Thoracic aorta (tissue), 2 donors: Measurements from ENCODE around the gene KIF26B. TPM values are rescaled to one million over a fixed set of nuclear protein-coding genes. Genes with fewer than 3 reads are reported as not detected.
"Not testable (repeated sequence)": the region's sequence is repeated elsewhere in the genome, so short reads cannot be mapped to it uniquely, and the experiment has no call there.

Source experiments
- ATAC-seq: fragments of 150-250 bp; one replicate; pipeline ENCODE4 v1.8.0; 2017; ENCODE audit warnings: low read depth; ENCODE audit not compliant: insufficient number of reproducible peaks, low FRiP score
- DNase-seq: peaks from one replicate; pipeline ENCODE4 v3.0.0-alpha.2; 2020; ENCODE audit warnings: low spot score
- H3K27ac ChIP-seq, 2 donors: fragments of 200-600 bp; sonication (generic); 1 replicate in 1 of 2; 2 replicates in 1 of 2; pipeline ENCODE4 v1.5.1; 2016; ENCODE audit warnings: mild to moderate bottlenecking in 2 of 2, moderate library complexity in 2 of 2
- H3K27me3 ChIP-seq: fragments of 200-600 bp; sonication (generic); replicated peaks from 2 replicates; pipeline ENCODE4 v1.6.0; 2016; ENCODE audit warnings: mild to moderate bottlenecking; ENCODE audit not compliant: insufficient read depth
- H3K36me3 ChIP-seq: fragments of 200-600 bp; sonication (generic); one replicate; pipeline ENCODE4 v1.5.1; 2016
- H3K4me1 ChIP-seq, 2 donors: fragments of 200-600 bp; sonication (generic); 1 replicate in 1 of 2; 2 replicates in 1 of 2; pipeline versions ENCODE4 v1.5.1 to v1.6.0; 2016; ENCODE audit warnings: low read depth in 2 of 2, mild to moderate bottlenecking in 1 of 2; ENCODE audit not compliant: control insufficient read depth in 1 of 2
- H3K4me3 ChIP-seq: fragments of 200-600 bp; sonication (generic); 2 replicates; pipeline ENCODE4 v1.5.1; 2016; ENCODE audit warnings: mild to moderate bottlenecking
- H3K9me3 ChIP-seq: fragments of 200-600 bp; sonication (generic); 2 replicates; pipeline ENCODE4 v1.5.1; 2016
- total RNA-seq, 2 donors: library from RNA; depleted of rRNA; stranded (reverse); fragments of >200 nt; gene quantifications; one replicate each; pipeline versions ENCODE4 v1.1.0 to v1.2.3, GENCODE V29; 2016
- TF ChIP-seq, protein P1 (sequence below): fragments of 200-600 bp; sonication (generic); IDR thresholded peaks from one replicate; pipeline ENCODE4 v1.5.1; 2019; ENCODE audit warnings: antibody characterized with exemption

The KIF26B gene
- total RNA-seq, 2 donors from 2014 or later: 0.14 to 0.41 TPM

DNA sequence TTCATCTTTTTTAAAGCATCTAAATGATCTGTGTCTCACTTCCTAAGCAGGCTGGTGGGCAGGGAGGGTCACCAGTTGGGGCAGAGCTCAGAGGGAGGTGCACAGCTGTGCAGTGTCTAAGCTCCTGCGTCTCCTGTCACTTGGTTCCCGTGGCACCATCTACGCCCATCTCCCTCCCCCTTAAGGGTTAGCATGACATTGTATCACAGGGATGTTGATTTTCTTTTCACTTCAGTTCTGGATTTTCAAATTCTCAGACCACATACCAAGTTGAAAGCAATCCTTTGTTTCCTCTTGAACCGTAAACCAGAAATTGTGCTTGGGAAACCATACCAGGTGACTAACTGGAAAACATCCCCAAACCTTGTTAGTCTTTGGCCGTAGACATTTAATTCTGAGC is 187.0 kb downstream of the KIF26B start:
- Histone ChIP-seq H3K9me3 (no peaks in the 10 kb centered on the region), H3K27me3 (no peaks in the 10 kb centered on the region), H3K4me3 (no peak overlapping the region), H3K36me3 (no peaks in the 10 kb centered on the region), H3K27ac (no peak overlapping the region), H3K4me1 (no peaks in the 10 kb centered on the region)
- TF ChIP-seq, protein P1, sequence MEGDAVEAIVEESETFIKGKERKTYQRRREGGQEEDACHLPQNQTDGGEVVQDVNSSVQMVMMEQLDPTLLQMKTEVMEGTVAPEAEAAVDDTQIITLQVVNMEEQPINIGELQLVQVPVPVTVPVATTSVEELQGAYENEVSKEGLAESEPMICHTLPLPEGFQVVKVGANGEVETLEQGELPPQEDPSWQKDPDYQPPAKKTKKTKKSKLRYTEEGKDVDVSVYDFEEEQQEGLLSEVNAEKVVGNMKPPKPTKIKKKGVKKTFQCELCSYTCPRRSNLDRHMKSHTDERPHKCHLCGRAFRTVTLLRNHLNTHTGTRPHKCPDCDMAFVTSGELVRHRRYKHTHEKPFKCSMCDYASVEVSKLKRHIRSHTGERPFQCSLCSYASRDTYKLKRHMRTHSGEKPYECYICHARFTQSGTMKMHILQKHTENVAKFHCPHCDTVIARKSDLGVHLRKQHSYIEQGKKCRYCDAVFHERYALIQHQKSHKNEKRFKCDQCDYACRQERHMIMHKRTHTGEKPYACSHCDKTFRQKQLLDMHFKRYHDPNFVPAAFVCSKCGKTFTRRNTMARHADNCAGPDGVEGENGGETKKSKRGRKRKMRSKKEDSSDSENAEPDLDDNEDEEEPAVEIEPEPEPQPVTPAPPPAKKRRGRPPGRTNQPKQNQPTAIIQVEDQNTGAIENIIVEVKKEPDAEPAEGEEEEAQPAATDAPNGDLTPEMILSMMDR: no peak
- ATAC-seq (no peak), DNase-seq (no peak)

DNA sequence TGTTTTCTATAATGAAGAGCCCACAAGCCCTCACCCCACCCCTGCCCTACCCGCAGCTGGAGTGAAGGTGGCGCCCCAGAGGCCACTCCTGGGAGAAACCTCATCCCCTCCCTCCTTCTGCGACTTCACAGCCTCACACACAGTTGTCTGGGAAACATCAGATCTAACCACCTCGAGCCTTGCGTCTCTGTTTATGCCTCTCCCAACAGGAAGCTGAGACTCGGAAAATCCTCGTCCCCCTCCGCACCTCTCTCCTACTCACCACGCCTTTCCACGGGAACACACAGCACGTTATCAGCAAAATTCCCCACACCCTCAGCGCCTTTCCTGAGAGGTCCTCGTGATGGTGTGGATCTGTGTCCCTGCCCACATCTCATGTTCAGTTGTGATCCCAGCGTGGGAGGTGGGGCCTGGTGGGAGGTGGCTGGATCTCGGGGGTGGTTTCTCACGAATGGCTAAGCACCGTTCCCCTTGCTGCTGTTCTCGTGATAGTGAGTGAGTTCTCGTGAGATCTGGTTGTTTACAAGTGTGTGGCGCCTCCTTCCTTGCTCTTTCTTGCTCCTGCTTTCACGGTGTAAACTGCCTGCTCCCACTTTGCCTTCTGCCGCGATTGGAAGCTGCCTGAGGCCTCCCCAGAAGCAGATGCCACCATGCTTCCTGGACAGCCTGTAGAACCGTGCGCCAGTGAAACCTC is 190.6 kb downstream of the KIF26B start:
- no peak for ATAC-seq
- H3K4me3 ChIP-seq: no peak overlapping the region
- DNase-seq: no peak

DNA sequence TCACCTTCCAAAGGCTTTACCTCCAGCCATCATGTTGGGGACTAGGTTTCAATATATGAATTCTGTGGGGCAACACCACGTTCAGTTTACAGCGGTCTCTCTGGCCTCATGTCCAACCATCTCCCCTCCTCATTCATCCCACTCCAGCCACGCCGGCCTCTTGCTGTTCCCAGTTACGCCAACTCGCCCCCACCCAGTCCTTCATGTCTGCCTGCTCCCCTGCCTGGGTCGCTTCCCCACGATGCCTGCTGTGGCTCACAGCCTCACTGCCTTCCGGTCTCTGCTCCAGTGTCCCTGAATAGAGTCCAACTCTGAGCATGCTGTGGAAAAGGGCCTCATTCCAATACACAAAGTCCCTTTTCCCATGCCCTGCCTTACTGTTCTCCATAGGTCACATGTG is 193.8 kb downstream of the KIF26B start:
- Histone ChIP-seq H3K4me1 (no peaks in the 10 kb centered on the region), H3K27ac (no peak overlapping the region), H3K36me3 (no peaks in the 10 kb centered on the region), H3K9me3 (no peaks in the 10 kb centered on the region), H3K4me3 (no peak overlapping the region), H3K27me3 (no peaks in the 10 kb centered on the region)
- TF ChIP-seq, protein P1: no peak
- DNase-seq (no peak), ATAC-seq (no peak)

More for the DNA sequence above, 190.6 kb downstream of the KIF26B start:
- Histone ChIP-seq H3K9me3 (no peaks in the 10 kb centered on the region), H3K36me3 (no peaks in the 10 kb centered on the region), H3K27ac (no peak overlapping the region), H3K27me3 (no peaks in the 10 kb centered on the region), H3K4me1 (no peaks in the 10 kb centered on the region)
- TF ChIP-seq, protein P1: no peak

DNA sequence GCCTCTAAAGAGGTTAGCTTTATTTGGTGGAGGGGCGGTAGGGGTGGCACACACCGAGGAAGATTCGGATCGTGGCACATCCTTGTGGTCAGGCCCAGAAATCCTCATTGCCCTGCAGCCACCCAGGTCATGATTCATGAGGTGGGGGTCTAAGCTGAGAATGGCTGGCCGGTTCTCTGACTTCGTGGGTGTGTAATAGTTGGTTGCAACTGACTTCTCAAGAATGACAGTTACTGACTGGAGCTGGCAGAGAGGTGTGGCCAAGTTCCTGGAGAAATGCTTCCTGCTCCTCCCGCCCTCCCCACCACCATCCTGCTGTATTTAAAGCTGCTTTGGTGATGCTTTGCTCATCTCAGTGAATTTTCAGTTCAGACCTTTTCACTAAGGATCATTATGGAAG is 198.6 kb downstream of the KIF26B start:
- no peaks in the 10 kb centered on the region for H3K4me1 ChIP-seq
- no peak overlapping the region for H3K4me3 ChIP-seq
- ATAC-seq (no peak), DNase-seq (no peak)
- TF ChIP-seq, protein P1: no peak
- no peak overlapping the region for H3K27ac ChIP-seq
- no peaks in the 10 kb centered on the region for H3K36me3 ChIP-seq
- H3K9me3 ChIP-seq: no peaks in the 10 kb centered on the region
- H3K27me3 ChIP-seq: no peaks in the 10 kb centered on the region

DNA sequence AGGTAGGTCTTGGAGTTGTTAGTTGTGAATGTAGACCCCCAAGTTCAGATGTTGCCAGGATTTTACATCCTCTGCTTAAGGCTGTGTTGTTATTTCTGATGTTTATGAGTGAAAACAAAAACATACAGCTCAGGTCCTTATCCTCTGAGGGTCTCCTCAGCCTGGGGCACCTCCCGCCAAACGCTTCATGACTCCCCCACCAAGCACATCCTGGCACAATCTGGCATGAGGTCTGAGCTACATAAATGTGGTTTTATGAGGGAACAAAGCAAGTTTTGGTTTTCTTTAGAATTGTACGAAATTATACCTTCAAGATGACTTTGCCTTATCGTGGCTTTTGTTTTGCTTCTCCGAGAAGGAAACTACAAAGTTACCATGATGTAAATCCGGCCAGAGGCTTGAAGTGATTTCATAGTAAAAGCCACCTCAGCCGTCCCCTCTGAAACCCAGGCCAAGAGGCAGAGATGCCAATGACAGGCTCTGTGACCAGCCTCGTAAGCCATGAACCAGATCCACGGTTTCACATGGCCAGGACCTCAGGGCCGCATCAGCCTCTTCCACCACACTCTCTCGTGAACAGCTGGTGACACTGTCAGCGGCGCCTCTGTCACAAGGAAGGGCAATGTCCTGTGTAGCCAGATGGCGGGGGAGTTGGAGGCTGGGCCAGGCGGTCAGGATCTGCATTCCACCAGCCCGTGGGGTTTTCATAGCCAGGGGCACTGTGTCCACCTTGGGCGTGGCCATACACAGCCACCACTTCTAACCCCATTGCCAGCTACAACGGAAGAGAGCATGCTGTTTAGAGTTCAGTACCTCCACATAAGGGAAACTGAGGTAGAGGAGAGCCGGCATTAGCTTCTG is 199.4 kb downstream of the KIF26B start:
- DNase-seq: no peak

DNA sequence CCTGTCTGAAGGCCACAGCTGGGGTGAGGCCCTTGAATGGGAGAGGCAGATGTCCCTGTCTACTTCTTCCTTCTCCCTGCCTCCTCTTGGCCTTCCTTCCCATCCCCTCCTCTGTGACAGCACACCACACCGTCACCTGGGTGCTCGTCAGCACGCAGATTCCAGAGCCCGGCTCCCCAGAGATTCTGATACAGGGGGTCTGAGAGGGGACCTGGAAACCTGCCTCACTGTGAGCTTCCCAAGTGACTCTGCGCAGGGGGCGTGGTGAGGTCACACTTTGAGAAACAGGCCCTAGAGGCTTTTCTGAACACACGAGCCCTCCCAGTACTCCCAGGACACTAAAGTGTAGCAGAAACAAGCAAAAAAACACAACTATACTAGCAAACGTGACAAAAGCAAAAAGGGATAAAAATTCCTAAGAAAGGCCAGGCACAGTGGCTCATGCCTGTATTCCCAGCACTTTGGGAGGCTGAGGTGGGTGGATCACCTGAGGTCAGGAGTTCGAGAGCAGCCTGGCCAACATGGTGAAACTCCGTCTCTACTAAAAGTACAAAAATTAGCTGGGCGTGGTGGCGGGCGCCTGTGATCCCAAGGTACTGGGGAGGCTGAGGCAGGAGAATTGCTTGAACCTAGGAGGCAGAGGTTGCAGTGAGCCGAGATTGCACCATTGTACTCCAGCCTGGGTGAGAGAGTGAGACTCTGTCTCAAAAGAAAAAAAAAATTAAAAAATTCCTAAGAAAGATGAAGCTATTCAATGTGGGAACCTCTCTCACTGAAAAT is 201.3 kb downstream of the KIF26B start:
- not testable (repeated sequence) for H3K4me1 ChIP-seq, DNase-seq, H3K27me3 ChIP-seq, H3K9me3 ChIP-seq, H3K36me3 ChIP-seq, H3K27ac ChIP-seq, H3K4me3 ChIP-seq, ATAC-seq

More for the DNA sequence above, 199.4 kb downstream of the KIF26B start:
- ATAC-seq: no peak
- no peaks in the 10 kb centered on the region for H3K36me3 ChIP-seq
- H3K9me3 ChIP-seq: no peaks in the 10 kb centered on the region
- H3K4me1 ChIP-seq: no peaks in the 10 kb centered on the region
- TF ChIP-seq, protein P1: no peak
- no peak overlapping the region for H3K4me3 ChIP-seq
- H3K27me3 ChIP-seq: no peaks in the 10 kb centered on the region
- H3K27ac ChIP-seq: no peak overlapping the region
